HepG2 (cell line): ENCODE measurements around the gene KRTAP10-6.

Experiments used
- EP300 ChIP-seq, 3 experiments: sonication (generic) in 1 of 3; formaldehyde crosslinking in 1 of 3; IDR thresholded peaks; 2 replicates each; pipeline versions ENCODE4 v1.5.1 to v1.6.1; 2011 to 2020; ENCODE audit warnings: low read depth in 2 of 3, low read length in 2 of 3, borderline replicate concordance in 1 of 3, improper control_type of control experiment in 1 of 3, mild to moderate bottlenecking in 1 of 3, missing genetic modification reagents in 1 of 3, moderate library complexity in 1 of 3
- MED13 ChIP-seq: sonication (generic); formaldehyde crosslinking; IDR thresholded peaks from 2 replicates; pipeline ENCODE4 v1.5.0; 2020; ENCODE audit warnings: missing genetic modification reagents
- NCOR1 ChIP-seq: fragments of 200-600 bp; sonication (generic); IDR thresholded peaks from 2 replicates; pipeline ENCODE4 v1.7.0; 2017; ENCODE audit warnings: antibody characterized with exemption, low read length, borderline replicate concordance
- RAD51 ChIP-seq: fragments of 450-650 bp; IDR thresholded peaks from 2 replicates; pipeline ENCODE4 v1.6.1; 2016; ENCODE audit warnings: borderline replicate concordance
- SIN3A ChIP-seq: IDR thresholded peaks from 2 replicates; pipeline ENCODE4 v1.6.1; 2011; ENCODE audit warnings: low read depth, mild to moderate bottlenecking, control low read depth, low read length, borderline replicate concordance
- SYNCRIP ChIP-seq: fragments of 200-400 bp; formaldehyde crosslinking; IDR thresholded peaks from 2 replicates; pipeline ENCODE4 v1.6.1; 2018; ENCODE audit warnings: mild to moderate bottlenecking, low read depth, low read length; ENCODE audit not compliant: insufficient read depth
- ZNF788 ChIP-seq: sonication (generic); formaldehyde crosslinking; IDR thresholded peaks from 2 replicates; pipeline ENCODE4 v1.5.0; 2020; ENCODE audit warnings: mild to moderate bottlenecking, missing genetic modification reagents, borderline replicate concordance
- ZSCAN30 ChIP-seq: sonication (generic); formaldehyde crosslinking; IDR thresholded peaks from 2 replicates; pipeline ENCODE4 v1.5.0; 2020; ENCODE audit warnings: mild to moderate bottlenecking, missing genetic modification reagents
- TF ChIP-seq, protein P1 (sequence below): sonication (generic); formaldehyde crosslinking; IDR thresholded peaks from 2 replicates; pipeline ENCODE4 v1.4.0; 2020; ENCODE audit warnings: mild to moderate bottlenecking, missing genetic modification reagents
- TF ChIP-seq, protein P2 (sequence below): sonication (generic); formaldehyde crosslinking; IDR thresholded peaks from 2 replicates; pipeline ENCODE4 v1.5.0; 2020; ENCODE audit warnings: missing genetic modification reagents, mild to moderate bottlenecking, borderline replicate concordance
- TF ChIP-seq, protein P3 (sequence below): conservative IDR thresholded peaks from 2 replicates; pipeline ENCODE4 v1.6.1; 2018; ENCODE audit warnings: missing genetic modification reagents
- TF ChIP-seq, protein P4 (sequence below): sonication (generic); formaldehyde crosslinking; IDR thresholded peaks from 2 replicates; pipeline ENCODE4 v1.4.0; 2020; ENCODE audit warnings: missing genetic modification reagents

DNA sequence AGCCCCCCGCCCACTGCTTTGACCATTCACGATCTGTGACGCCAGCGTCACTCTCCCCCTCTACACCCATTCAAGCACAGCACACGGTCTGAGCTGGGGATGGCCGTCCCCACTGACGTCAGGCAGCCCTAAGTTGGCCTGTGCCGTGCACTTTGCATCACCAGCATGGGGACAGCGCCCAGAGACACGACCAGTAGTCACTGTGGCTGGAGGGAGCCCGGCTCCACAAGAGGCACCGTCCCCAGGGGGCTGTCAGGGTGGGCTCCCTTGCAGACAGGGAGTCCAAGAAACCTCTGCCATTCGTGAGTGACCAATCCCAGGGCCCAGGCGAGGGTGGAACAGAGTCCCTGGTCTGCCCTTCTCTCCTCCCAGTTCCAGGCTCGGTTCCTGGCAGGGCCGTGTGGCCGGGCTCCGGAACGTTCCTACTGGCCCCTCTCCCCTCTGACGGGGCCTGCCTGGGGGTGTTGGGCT lies 21.9 kb upstream of the KRTAP10-6 start:
- TF ChIP-seq NCOR1 = no peak
- TF ChIP-seq ZSCAN30 (CRISPR knock-in tag) = no peak
- TF ChIP-seq, protein P1, sequence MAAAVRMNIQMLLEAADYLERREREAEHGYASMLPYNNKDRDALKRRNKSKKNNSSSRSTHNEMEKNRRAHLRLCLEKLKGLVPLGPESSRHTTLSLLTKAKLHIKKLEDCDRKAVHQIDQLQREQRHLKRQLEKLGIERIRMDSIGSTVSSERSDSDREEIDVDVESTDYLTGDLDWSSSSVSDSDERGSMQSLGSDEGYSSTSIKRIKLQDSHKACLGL (CRISPR knock-in tag) = no peak
- TF ChIP-seq EP300 (IDR thresholded peaks at IDR 0.05; ENCODE audit: low read depth in 2 of 2, low read length in 2 of 2) = no peak
- TF ChIP-seq EP300 (CRISPR knock-in tag; IDR thresholded peaks at IDR 0.05; ENCODE audit: borderline replicate concordance) = no peak
- no peak for TF ChIP-seq MED13 (CRISPR knock-in tag)
- TF ChIP-seq, protein P2, sequence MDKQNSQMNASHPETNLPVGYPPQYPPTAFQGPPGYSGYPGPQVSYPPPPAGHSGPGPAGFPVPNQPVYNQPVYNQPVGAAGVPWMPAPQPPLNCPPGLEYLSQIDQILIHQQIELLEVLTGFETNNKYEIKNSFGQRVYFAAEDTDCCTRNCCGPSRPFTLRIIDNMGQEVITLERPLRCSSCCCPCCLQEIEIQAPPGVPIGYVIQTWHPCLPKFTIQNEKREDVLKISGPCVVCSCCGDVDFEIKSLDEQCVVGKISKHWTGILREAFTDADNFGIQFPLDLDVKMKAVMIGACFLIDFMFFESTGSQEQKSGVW = no peak
- TF ChIP-seq SIN3A = no peak
- TF ChIP-seq RAD51 = no peak
- no peak for TF ChIP-seq ZNF788
- TF ChIP-seq SYNCRIP = no peak
- TF ChIP-seq, protein P3, sequence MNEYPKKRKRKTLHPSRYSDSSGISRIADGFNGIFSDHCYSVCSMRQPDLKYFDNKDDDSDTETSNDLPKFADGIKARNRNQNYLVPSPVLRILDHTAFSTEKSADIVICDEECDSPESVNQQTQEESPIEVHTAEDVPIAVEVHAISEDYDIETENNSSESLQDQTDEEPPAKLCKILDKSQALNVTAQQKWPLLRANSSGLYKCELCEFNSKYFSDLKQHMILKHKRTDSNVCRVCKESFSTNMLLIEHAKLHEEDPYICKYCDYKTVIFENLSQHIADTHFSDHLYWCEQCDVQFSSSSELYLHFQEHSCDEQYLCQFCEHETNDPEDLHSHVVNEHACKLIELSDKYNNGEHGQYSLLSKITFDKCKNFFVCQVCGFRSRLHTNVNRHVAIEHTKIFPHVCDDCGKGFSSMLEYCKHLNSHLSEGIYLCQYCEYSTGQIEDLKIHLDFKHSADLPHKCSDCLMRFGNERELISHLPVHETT = no peak
- TF ChIP-seq, protein P4, sequence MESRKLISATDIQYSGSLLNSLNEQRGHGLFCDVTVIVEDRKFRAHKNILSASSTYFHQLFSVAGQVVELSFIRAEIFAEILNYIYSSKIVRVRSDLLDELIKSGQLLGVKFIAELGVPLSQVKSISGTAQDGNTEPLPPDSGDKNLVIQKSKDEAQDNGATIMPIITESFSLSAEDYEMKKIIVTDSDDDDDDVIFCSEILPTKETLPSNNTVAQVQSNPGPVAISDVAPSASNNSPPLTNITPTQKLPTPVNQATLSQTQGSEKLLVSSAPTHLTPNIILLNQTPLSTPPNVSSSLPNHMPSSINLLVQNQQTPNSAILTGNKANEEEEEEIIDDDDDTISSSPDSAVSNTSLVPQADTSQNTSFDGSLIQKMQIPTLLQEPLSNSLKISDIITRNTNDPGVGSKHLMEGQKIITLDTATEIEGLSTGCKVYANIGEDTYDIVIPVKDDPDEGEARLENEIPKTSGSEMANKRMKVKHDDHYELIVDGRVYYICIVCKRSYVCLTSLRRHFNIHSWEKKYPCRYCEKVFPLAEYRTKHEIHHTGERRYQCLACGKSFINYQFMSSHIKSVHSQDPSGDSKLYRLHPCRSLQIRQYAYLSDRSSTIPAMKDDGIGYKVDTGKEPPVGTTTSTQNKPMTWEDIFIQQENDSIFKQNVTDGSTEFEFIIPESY (CRISPR knock-in tag) = no peak
